IMR-90 (cell line): ENCODE results near the gene SARM1. TPM values are rescaled to one million over a fixed set of nuclear protein-coding genes. Genes with fewer than 3 reads are reported as not detected.

ENCODE experiments used
- ATAC-seq: fragments of 200-7000 bp; cut with Tn5 transposase; 2 replicates; pipeline ENCODE4 v1.9.1; 2020; ENCODE audit warnings: low read depth, mild to moderate bottlenecking, moderate library complexity
- BruUV-seq: library from RNA; stranded (reverse); fragments of 400-500 nt; replicated peaks from 2 replicates; lab custom pipeline; 2021; lab: Mats Ljungman, UMichigan
- CTCF ChIA-PET: fragments of 300-600 bp; formaldehyde crosslinking; extraction: SDS; loops from one replicate; lab custom pipeline; 2021; ENCODE audit warnings: antibody characterized with exemption; lab: Yijun Ruan, JAX
- POLR2A ChIA-PET: fragments of 300-600 bp; sonication (Branson Sonifier 250); formaldehyde crosslinking; loops from one replicate; lab custom pipeline; 2022; ENCODE audit warnings: antibody characterized with exemption; ENCODE audit not compliant: unreplicated experiment; lab: Charles Lee
- DNase-seq: peaks from one replicate; pipeline ENCODE4 v3.0.0; 2013
- H2AFZ ChIP-seq: replicated peaks from 2 replicates; pipeline ENCODE3; 2013; ENCODE audit warnings: low read length, mild to moderate bottlenecking; ENCODE audit not compliant: poor library complexity
- H2AK5ac ChIP-seq: 2 replicates; pipeline ENCODE4 v1.6.1; 2013; ENCODE audit warnings: low read depth, low read length, inconsistent platforms
- H2AK9ac ChIP-seq: replicated peaks from 2 replicates; pipeline ENCODE3; 2013; ENCODE audit warnings: mild to moderate bottlenecking, low read depth, low read length, moderate library complexity; ENCODE audit not compliant: poor library complexity
- H2BK120ac ChIP-seq: 2 replicates; pipeline ENCODE4 v1.6.1; 2013; ENCODE audit warnings: low read depth, low read length, inconsistent platforms
- H2BK15ac ChIP-seq: 3 replicates; pipeline ENCODE4 v1.6.1; 2013; ENCODE audit warnings: low read depth, low read length, inconsistent platforms
- H2BK20ac ChIP-seq: 2 replicates; pipeline ENCODE4 v1.6.1; 2013; ENCODE audit warnings: low read depth, mild to moderate bottlenecking, inconsistent platforms, low read length, moderate library complexity
- H2BK5ac ChIP-seq: 2 replicates; pipeline ENCODE4 v1.6.1; 2013; ENCODE audit warnings: mild to moderate bottlenecking, low read depth, low read length, inconsistent platforms; ENCODE audit not compliant: poor library complexity, severe bottlenecking
- H3K14ac ChIP-seq: replicated peaks from 2 replicates; pipeline ENCODE4 v1.6.1; 2013; ENCODE audit warnings: low read depth, low read length, inconsistent platforms
- H3K18ac ChIP-seq: 2 replicates; pipeline ENCODE4 v1.6.1; 2013; ENCODE audit warnings: low read depth, low read length, control low read depth
- H3K23ac ChIP-seq: 2 replicates; pipeline ENCODE4 v1.6.1; 2013; ENCODE audit warnings: low read depth, low read length, inconsistent platforms
- H3K27ac ChIP-seq: 2 replicates; pipeline ENCODE4 v1.5.1; 2013; ENCODE audit warnings: mild to moderate bottlenecking, control low read depth, low read length; ENCODE audit not compliant: insufficient read depth
- H3K27me3 ChIP-seq: 2 replicates; pipeline ENCODE4 v1.6.1; 2013; ENCODE audit warnings: low read length; ENCODE audit not compliant: control insufficient read depth, insufficient read depth
- H3K36me3 ChIP-seq: 2 replicates; pipeline ENCODE4 v1.6.1; 2013; ENCODE audit warnings: low read length, mixed read lengths; ENCODE audit not compliant: control insufficient read depth, insufficient read depth
- H3K4ac ChIP-seq: 2 replicates; pipeline ENCODE4 v1.6.1; 2013; ENCODE audit warnings: low read depth, low read length, inconsistent platforms
- H3K4me1 ChIP-seq: 2 replicates; pipeline ENCODE4 v1.6.1; 2013; ENCODE audit warnings: low read length, mixed read lengths; ENCODE audit not compliant: control insufficient read depth, insufficient read depth
- H3K4me2 ChIP-seq: 2 replicates; pipeline ENCODE4 v1.6.1; 2013; ENCODE audit warnings: low read depth, mild to moderate bottlenecking, control low read depth, low read length, moderate library complexity
- H3K4me3 ChIP-seq: 2 replicates; pipeline ENCODE4 v1.5.1; 2013; ENCODE audit warnings: low read depth, mild to moderate bottlenecking, control low read depth, low read length, moderate library complexity; ENCODE audit not compliant: insufficient read depth
- H3K56ac ChIP-seq: 2 replicates; pipeline ENCODE4 v1.6.1; 2013; ENCODE audit warnings: low read length, inconsistent platforms; ENCODE audit not compliant: insufficient read depth; ENCODE audit errors: extremely low read depth
- H3K79me1 ChIP-seq, 2 experiments: 2 replicates each; pipeline ENCODE4 v1.6.1; 2013; ENCODE audit warnings: low read length in 2 of 2, inconsistent platforms in 1 of 2, low read depth in 1 of 2
- H3K9ac ChIP-seq: 2 replicates; pipeline ENCODE4 v1.6.1; 2013; ENCODE audit warnings: low read depth, low read length, control low read depth
- H3K9me1 ChIP-seq: 2 replicates; pipeline ENCODE4 v1.6.1; 2013; ENCODE audit warnings: low read length, inconsistent platforms; ENCODE audit not compliant: insufficient read depth
- H3K9me3 ChIP-seq: 2 replicates; pipeline ENCODE4 v1.6.1; 2013; ENCODE audit warnings: low read length; ENCODE audit not compliant: control insufficient read depth, insufficient read depth
- H4K20me1 ChIP-seq: 2 replicates; pipeline ENCODE4 v1.6.1; 2013; ENCODE audit warnings: low read length, inconsistent platforms; ENCODE audit not compliant: insufficient read depth
- H4K5ac ChIP-seq: 2 replicates; pipeline ENCODE4 v1.6.1; 2013; ENCODE audit warnings: mild to moderate bottlenecking, low read depth, low read length, control low read depth
- H4K8ac ChIP-seq, 2 experiments: 2 replicates each; pipeline ENCODE4 v1.6.1; 2013; ENCODE audit warnings: low read depth in 2 of 2, low read length in 2 of 2, control low read depth in 1 of 2, inconsistent platforms in 1 of 2
- H4K91ac ChIP-seq: 2 replicates; pipeline ENCODE4 v1.6.1; 2013; ENCODE audit warnings: low read depth, low read length, inconsistent platforms; ENCODE audit not compliant: insufficient read depth
- BHLHE40 ChIP-seq: fragments of 150-350 bp; IDR thresholded peaks from 2 replicates; pipeline ENCODE4 v1.6.1; 2016; ENCODE audit warnings: mild to moderate bottlenecking, low read depth, low read length
- CEBPB ChIP-seq: IDR thresholded peaks from 2 replicates; pipeline ENCODE4 v1.6.1; 2012; ENCODE audit warnings: low read depth, low read length, improper control_type of control experiment
- CHD1 ChIP-seq: IDR thresholded peaks from 2 replicates; pipeline ENCODE4 v1.6.1; 2012; ENCODE audit warnings: low read depth, low read length, improper control_type of control experiment
- CTCF ChIP-seq: conservative IDR thresholded peaks from 2 replicates; pipeline ENCODE4 v1.5.1; 2012; ENCODE audit warnings: mild to moderate bottlenecking, low read depth, low read length, improper control_type of control experiment
- ELK1 ChIP-seq: fragments of 150-350 bp; IDR thresholded peaks from 2 replicates; pipeline ENCODE4 v1.6.1; 2016; ENCODE audit warnings: low read depth, mild to moderate bottlenecking, low read length, moderate library complexity, borderline replicate concordance
- FOS ChIP-seq: fragments of 150-350 bp; IDR thresholded peaks from 2 replicates; pipeline ENCODE4 v1.6.1; 2016; ENCODE audit warnings: low read depth, low read length
- MAFK ChIP-seq: IDR thresholded peaks from 2 replicates; pipeline ENCODE4 v1.6.1; 2012; ENCODE audit warnings: low read depth, low read length, improper control_type of control experiment
- MAZ ChIP-seq: IDR thresholded peaks from 2 replicates; pipeline ENCODE4 v1.6.1; 2012; ENCODE audit warnings: low read depth, mild to moderate bottlenecking, low read length, improper control_type of control experiment, moderate library complexity, borderline replicate concordance
- MXI1 ChIP-seq: IDR thresholded peaks from 2 replicates; pipeline ENCODE4 v1.6.1; 2012; ENCODE audit warnings: low read depth, mild to moderate bottlenecking, low read length, moderate library complexity, borderline replicate concordance
- NFE2L2 ChIP-seq: fragments of 150-350 bp; IDR thresholded peaks from 2 replicates; pipeline ENCODE4 v1.6.1; 2016; ENCODE audit warnings: low read depth, mild to moderate bottlenecking, low read length
- POLR2A ChIP-seq: IDR thresholded peaks from 2 replicates; pipeline ENCODE4 v1.6.1; 2012; ENCODE audit warnings: mild to moderate bottlenecking, low read depth, low read length
- RAD21 ChIP-seq: IDR thresholded peaks from 2 replicates; pipeline ENCODE4 v1.6.1; 2012; ENCODE audit warnings: low read length, improper control_type of control experiment
- RCOR1 ChIP-seq: IDR thresholded peaks from 2 replicates; pipeline ENCODE4 v1.6.1; 2012; ENCODE audit warnings: mild to moderate bottlenecking, low read length, improper control_type of control experiment; ENCODE audit not compliant: insufficient replicate concordance
- RFX5 ChIP-seq: IDR thresholded peaks from 2 replicates; pipeline ENCODE4 v1.8.0; 2012; ENCODE audit warnings: low read depth, mild to moderate bottlenecking, low read length, moderate library complexity
- SMC3 ChIP-seq: fragments of 150-350 bp; IDR thresholded peaks from 2 replicates; pipeline ENCODE4 v1.6.1; 2016; ENCODE audit warnings: low read depth, mild to moderate bottlenecking, antibody characterized with exemption, low read length, moderate library complexity
- USF2 ChIP-seq: fragments of 150-350 bp; IDR thresholded peaks from 2 replicates; pipeline ENCODE4 v1.6.1; 2017; ENCODE audit warnings: mild to moderate bottlenecking, antibody characterized with exemption, low read length, low read depth
- WGBS, 2 experiments: methylation state at CpG; one replicate each; pipeline versions ENCODE4 v1.1.5 to v1.1.7; 2013; ENCODE audit warnings: missing lambda C conversion rate in 2 of 2; ENCODE audit not compliant: insufficient read length in 1 of 2; ENCODE audit errors: extremely low coverage in 2 of 2; 5-methylcytosine and 5-hydroxymethylcytosine counted together
- dilution Hi-C: fragments of 300-500 bp; cut with HindIII; formaldehyde crosslinking; loops from one replicate; pipeline ENCODE4 v1.14.3; 2018; ENCODE audit warnings: low sequenced_read_pairs; ENCODE audit not compliant: unreplicated experiment
- in situ Hi-C: fragments of 300-500 bp; cut with MboI; formaldehyde crosslinking; loops from 3 replicates; pipeline ENCODE4 v1.14.3; 2019; ENCODE audit warnings: low sequenced_read_pairs, inconsistent platforms, mixed read lengths
- intact Hi-C: fragments of 100-400 bp; cut with micrococcal nuclease; formaldehyde crosslinking; loops from 2 replicates; pipeline ENCODE4 v1.10.0; 2022
- polyA plus RNA-seq, 3 experiments: library from polyadenylated mRNA; depleted of rRNA; stranded (reverse); fragments of >200 nt; gene quantifications; 2 replicates each; pipeline ENCODE4 v1.2.3, GENCODE V29; 2012; ENCODE audit warnings: low replicate concordance in 1 of 3
- total RNA-seq: library from RNA; depleted of rRNA; stranded (reverse); fragments of >200 nt; gene quantifications from 2 replicates; pipeline ENCODE4 v1.2.3, GENCODE V29; 2012

Gene SARM1
- total and polyA plus RNA-seq, 2 of the 4 experiments (the other 2 are of a cell fraction) = 3.4 to 11.4 TPM

- no peak overlapping the region for H3K14ac ChIP-seq
- no peak overlapping the region for H3K4ac ChIP-seq
- no peak overlapping the region for H2BK5ac ChIP-seq
- no peaks in the 10 kb centered on the region for H3K27me3 ChIP-seq
- peaks cover 22% of the 10 kb centered on the region; the same call in 1 of the 2 replicates for H4K20me1 ChIP-seq
- no peak for ATAC-seq
- H4K5ac ChIP-seq = no peak overlapping the region
- no peak overlapping the region for H4K91ac ChIP-seq
- ChIA-PET CTCF (interaction anchor here (0.6 kb wide), 1 partner anchor 81 kb away, joined by 3 read pairs; no protein-coding TSS in a partner anchor), POLR2A (no interaction called here)
- TF ChIP-seq CHD1 = no peak
- TF ChIP-seq CTCF = no peak
- TF ChIP-seq ELK1 = no peak
- no peak for TF ChIP-seq RAD21
- TF ChIP-seq USF2 = no peak
- TF ChIP-seq POLR2A = no peak
- no peak for TF ChIP-seq RFX5
- TF ChIP-seq MAZ = no peak
- TF ChIP-seq CEBPB = no peak
- TF ChIP-seq SMC3 = no peak
- no peak for TF ChIP-seq MAFK
- no peak for TF ChIP-seq FOS
- no peak for TF ChIP-seq RCOR1
- TF ChIP-seq MXI1 = no peak
- no peak for TF ChIP-seq BHLHE40
- no peak for TF ChIP-seq NFE2L2
- no peak overlapping the region for H2BK20ac ChIP-seq
- H3K9me1 ChIP-seq = peaks cover 10% of the 10 kb centered on the region
- WGBS, 2 experiments = 100% methylated on average over 2 of the region's 6 CpGs; no CpG with 5 or more reads in 1 of the 2 experiments
- no peak for DNase-seq
- H4K8ac ChIP-seq = no peak overlapping the region
- H3K4me1 ChIP-seq = peaks cover 15% of the 10 kb centered on the region
- H3K9me3 ChIP-seq = no peaks in the 10 kb centered on the region
- H3K9ac ChIP-seq = no peak overlapping the region
- no peak overlapping the region for H3K23ac ChIP-seq
- H3K4me2 ChIP-seq = no peak overlapping the region
- no peak overlapping the region for H2BK120ac ChIP-seq
- H2AK9ac ChIP-seq = no peak overlapping the region
- intact Hi-C loops (loop anchor here (5.0 to 10.0 kb wide), 2 partner anchors 80 to 287 kb away; partner anchors contain the start of gene NLK), dilution Hi-C loops (no loop called here), in situ Hi-C loops (loop anchor here (25.0 kb wide), 1 partner anchor 795 kb away; no protein-coding TSS in a partner anchor)
- no peak overlapping the region for H2BK15ac ChIP-seq
- no TSS peak for BruUV-seq
- no peak overlapping the region; the same call in 1 of the 2 replicates for H2AK5ac ChIP-seq
- no peak overlapping the region for H3K4me3 ChIP-seq
- no peak overlapping the region for H3K18ac ChIP-seq
- H3K36me3 ChIP-seq = peaks cover 32% of the 10 kb centered on the region
- peaks cover 36 to 73% of the 10 kb centered on the region in 2 experiments for H3K79me1 ChIP-seq
- H3K56ac ChIP-seq = no peak overlapping the region
- H3K27ac ChIP-seq = no peak overlapping the region
- no peak overlapping the region for H2AFZ ChIP-seq
These were observed 39.5 kb upstream of the SARM1 start for GRCh38 chr17:28331891-28332420.
